Coronary artery (tissue), 2 donors: ENCODE results near the gene MPI.

Experiments
- DNase-seq: peaks from one replicate; pipeline ENCODE4 v3.0.0-alpha.2; 2017; ENCODE audit warnings: low spot score
- H3K27ac ChIP-seq, 2 donors: fragments of 200-600 bp; sonication (generic); one replicate each; pipeline ENCODE4 v1.5.1; 2016 to 2019
- H3K4me3 ChIP-seq: fragments of 200-600 bp; sonication (generic); 2 replicates; pipeline ENCODE4 v1.5.1; 2016; ENCODE audit warnings: mild to moderate bottlenecking, moderate library complexity
- CTCF ChIP-seq: fragments of 200-600 bp; sonication (generic); IDR thresholded peaks from one replicate; pipeline ENCODE4 v1.5.1; 2019; ENCODE audit warnings: antibody characterized with exemption

MPI gene

GRCh38 chr15:74937272-74937589, 47.4 kb downstream of the MPI start:
- Histone ChIP-seq H3K4me3 (peak overlapping the region; percentile 99), H3K27ac (peak overlapping the region; percentile 84 to 97)
- DNase-seq, result no peak
- no peak for TF ChIP-seq CTCF

GRCh38 chr15:74937590-74938371, 47.9 kb downstream of the MPI start, which contains the start of gene COX5A:
Gene COX5A (minus strand): TSS chr15:74938073. CDS start chr15:74938014, 59 bp downstream.
- peak; percentile 97 for DNase-seq
- Histone ChIP-seq H3K4me3 (peak within 1 kb of the TSS; percentile 99), H3K27ac (peak within 1 kb of the TSS; percentile 84 to 97)
- TF ChIP-seq CTCF, result no peak

- Histone ChIP-seq H3K4me3 (no peak overlapping the region), H3K27ac (no peak overlapping the region)
- DNase-seq, result peak; percentile 75
- TF ChIP-seq CTCF, result peak; percentile 94
Observed at GRCh38 chr15:74950078-74950908, 60.5 kb downstream of the MPI start.

GRCh38 chr15:74951006-74951405, 61.2 kb downstream of the MPI start:
- DNase-seq, result no peak
- Histone ChIP-seq H3K4me3 (no peak overlapping the region), H3K27ac (no peak overlapping the region)
- TF ChIP-seq CTCF, result no peak
